OCI-M2 (cell line): ENCODE results near the gene DAP.

Experiments used
- DNase-seq: peaks from one replicate; lab custom pipeline; 2025; ENCODE audit not compliant: unreplicated experiment; lab: John Stamatoyannopoulos, UW

Gene DAP

GRCh38 chr5:10761933-10762775 lies 1.1 kb upstream of the DAP start:
- DNase-seq: no peak

- no peak for DNase-seq
These were observed 181 bp downstream of the DAP start for GRCh38 chr5:10760921-10761184.

- no peak for DNase-seq
These were observed 726 bp downstream of the DAP start for GRCh38 chr5:10760096-10760920.

GRCh38 chr5:10759111-10759510 lies 1.9 kb downstream of the DAP start:
- no peak for DNase-seq

GRCh38 chr5:10757922-10758555 lies 3.0 kb downstream of the DAP start:
- DNase-seq: no peak

GRCh38 chr5:10757043-10757442 lies 4.0 kb downstream of the DAP start:
- DNase-seq: no peak

GRCh38 chr5:10756549-10756948 lies 4.5 kb downstream of the DAP start:
- DNase-seq: no peak

- DNase-seq: no peak
These were observed 7.9 kb downstream of the DAP start for GRCh38 chr5:10753178-10753577.

- DNase-seq: no peak
These were observed 8.6 kb downstream of the DAP start for GRCh38 chr5:10752451-10752850.

GRCh38 chr5:10750909-10751308 lies 10.1 kb downstream of the DAP start:
- DNase-seq: no peak

- no peak for DNase-seq
These were observed 13.1 kb downstream of the DAP start for GRCh38 chr5:10747678-10748622.

- DNase-seq: no peak
These were observed 14.3 kb downstream of the DAP start for GRCh38 chr5:10746711-10747110.

- no peak for DNase-seq
These were observed 15.9 kb downstream of the DAP start for GRCh38 chr5:10745133-10745532.

- no peak for DNase-seq
These were observed 16.4 kb downstream of the DAP start for GRCh38 chr5:10744681-10745080.

- no peak for DNase-seq
These were observed 17.1 kb downstream of the DAP start for GRCh38 chr5:10743951-10744350.

- DNase-seq: no peak
These were observed 17.5 kb downstream of the DAP start for GRCh38 chr5:10743526-10743925.

GRCh38 chr5:10741661-10742060 lies 19.4 kb downstream of the DAP start:
- DNase-seq: no peak

- DNase-seq: no peak
These were observed 20.6 kb downstream of the DAP start for GRCh38 chr5:10740384-10740783.

GRCh38 chr5:10737880-10738279 lies 23.2 kb downstream of the DAP start:
- DNase-seq: no peak

GRCh38 chr5:10736808-10737207 lies 24.2 kb downstream of the DAP start:
- DNase-seq: no peak

GRCh38 chr5:10736354-10736753 lies 24.7 kb downstream of the DAP start:
- DNase-seq: no peak
